Tibial nerve (tissue), 4 donors: ENCODE results near the gene HMCN2. TPM values are rescaled to one million over a fixed set of nuclear protein-coding genes. Genes with fewer than 3 reads are reported as not detected.

Source experiments
- DNase-seq, 2 donors: peaks; one replicate each; pipeline ENCODE4 v3.0.0-alpha.2; 2019; ENCODE audit warnings: low spot score in 2 of 2
- H3K27ac ChIP-seq, 4 donors: fragments of 200-600 bp; sonication (generic) in 3 of 4; one replicate each; pipeline ENCODE4 v1.5.1; 2017 to 2019; ENCODE audit warnings: mild to moderate bottlenecking in 1 of 4
- H3K27me3 ChIP-seq, 2 donors: fragments of 200-600 bp; sonication (generic) in 1 of 2; one replicate each; pipeline versions ENCODE4 v1.5.1 to v1.6.0; 2017 to 2019
- H3K36me3 ChIP-seq, 3 donors: fragments of 200-600 bp; sonication (generic); one replicate each; pipeline ENCODE4 v1.5.1; 2018 to 2019
- H3K4me1 ChIP-seq, 4 donors: fragments of 200-600 bp; sonication (generic) in 3 of 4; one replicate each; pipeline ENCODE4 v1.5.1; 2017 to 2019
- H3K4me3 ChIP-seq, 4 donors: fragments of 200-600 bp; sonication (generic) in 3 of 4; one replicate each; pipeline ENCODE4 v1.5.1; 2017 to 2019; ENCODE audit warnings: mild to moderate bottlenecking in 1 of 4, moderate library complexity in 1 of 4
- H3K9me3 ChIP-seq, 4 donors: fragments of 200-600 bp; sonication (generic) in 3 of 4; one replicate each; pipeline ENCODE4 v1.5.1; 2017 to 2019
- CTCF ChIP-seq, 5 experiments: fragments of 200-600 bp in 3 of 5; fragments of 450-650 bp in 2 of 5; sonication (generic) in 3 of 5; IDR thresholded peaks; one replicate each; pipeline ENCODE4 v1.5.1; 2016 to 2019; ENCODE audit warnings: antibody characterized with exemption in 5 of 5, mild to moderate bottlenecking in 3 of 5, moderate library complexity in 2 of 5
- EP300 ChIP-seq, 2 donors: sonication (generic); formaldehyde crosslinking; IDR thresholded peaks; one replicate each; pipeline ENCODE4 v1.6.1; 2017; ENCODE audit warnings: antibody characterized with exemption in 2 of 2, mild to moderate bottlenecking in 1 of 2
- POLR2A ChIP-seq, 2 donors: fragments of 450-650 bp; IDR thresholded peaks; one replicate each; pipeline ENCODE4 v1.6.1; 2017; ENCODE audit warnings: antibody characterized with exemption in 2 of 2, mild to moderate bottlenecking in 2 of 2, moderate library complexity in 2 of 2
- WGBS, 2 donors: methylation state at CpG; one replicate each; pipeline ENCODE4 v1.1.5; 2018; 5-methylcytosine and 5-hydroxymethylcytosine counted together
- total RNA-seq, 4 donors: library from RNA; depleted of rRNA; stranded (reverse); fragments of >200 nt; gene quantifications; one replicate each; pipeline ENCODE4 v1.1.0, GENCODE V29; 2016

The HMCN2 gene
- total RNA-seq, 4 donors from 2014 or later = 0.90 to 53.7 (median 20.3) TPM

GRCh38 chr9:130301483-130302286 lies 36.1 kb downstream of the HMCN2 start:
- no peaks in the 10 kb centered on the region for H3K9me3 ChIP-seq
- peak in 1 of 2 donors; percentile 49 for DNase-seq
- no peaks in the 10 kb centered on the region for H3K36me3 ChIP-seq
- H3K4me3 ChIP-seq = no peak overlapping the region
- TF ChIP-seq CTCF (IDR thresholded peaks at IDR 0.05) (no peak), EP300 (IDR thresholded peaks at IDR 0.05) (peak in 1 of 2 donors; percentile 11)
- peaks cover 0 to 44% (median 0%) of the 10 kb centered on the region in 4 donors for H3K4me1 ChIP-seq
- WGBS, 2 donors = 38 to 46% methylated on average over 15 to 18 of the region's 18 CpGs
- H3K27me3 ChIP-seq = no peaks in the 10 kb centered on the region
- H3K27ac ChIP-seq = peak overlapping the region in 1 of 4 donors; percentile 64

GRCh38 chr9:130302785-130303612 lies 37.4 kb downstream of the HMCN2 start:
- WGBS, 2 donors = 84% methylated on average over 18 to 19 of the region's 23 CpGs
- no peak for TF ChIP-seq EP300 (IDR thresholded peaks at IDR 0.05)
- TF ChIP-seq CTCF (IDR thresholded peaks at IDR 0.05) = no peak
- TF ChIP-seq POLR2A (IDR thresholded peaks at IDR 0.05) = no peak
- no peaks in the 10 kb centered on the region for H3K27me3 ChIP-seq
- H3K4me1 ChIP-seq = peaks cover 0 to 37% (median 0%) of the 10 kb centered on the region in 4 donors
- no peak for DNase-seq
- no peaks in the 10 kb centered on the region for H3K36me3 ChIP-seq
- H3K27ac ChIP-seq = peak overlapping the region in 1 of 4 donors; percentile 59
- no peaks in the 10 kb centered on the region for H3K9me3 ChIP-seq
- H3K4me3 ChIP-seq = no peak overlapping the region

GRCh38 chr9:130303613-130304055 lies 38.1 kb downstream of the HMCN2 start:
- Histone ChIP-seq H3K9me3 (no peaks in the 10 kb centered on the region), H3K4me1 (peaks cover 0 to 37% (median 0%) of the 10 kb centered on the region in 4 donors), H3K27ac (peak overlapping the region in 1 of 4 donors; percentile 59), H3K36me3 (no peaks in the 10 kb centered on the region), H3K27me3 (no peaks in the 10 kb centered on the region), H3K4me3 (no peak overlapping the region)
- 67 to 71% methylated on average over 17 of the region's 17 CpGs for WGBS, 2 donors
- DNase-seq = no peak
- TF ChIP-seq EP300 (IDR thresholded peaks at IDR 0.05) (no peak), CTCF (IDR thresholded peaks at IDR 0.05) (no peak), POLR2A (IDR thresholded peaks at IDR 0.05) (no peak)

GRCh38 chr9:130304116-130304515 lies 38.6 kb downstream of the HMCN2 start:
- peaks cover 0 to 37% (median 0%) of the 10 kb centered on the region in 4 donors for H3K4me1 ChIP-seq
- TF ChIP-seq EP300 (IDR thresholded peaks at IDR 0.05) (no peak), POLR2A (IDR thresholded peaks at IDR 0.05) (no peak), CTCF (IDR thresholded peaks at IDR 0.05) (no peak)

More at GRCh38 chr9:130304116-130304515, 38.6 kb downstream of the HMCN2 start:
- Histone ChIP-seq H3K36me3 (no peaks in the 10 kb centered on the region), H3K9me3 (no peaks in the 10 kb centered on the region), H3K4me3 (no peak overlapping the region), H3K27ac (peak overlapping the region in 1 of 4 donors; percentile 59), H3K27me3 (no peaks in the 10 kb centered on the region)
- DNase-seq = no peak
- 37 to 44% methylated on average over 7 of the region's 7 CpGs for WGBS, 2 donors
